NCI-H146 treated with DMSO at 0.1 percent for 48 hours (cell line): ENCODE results near the gene PA2G4.
"Not testable (repeated sequence)": the region's sequence is repeated elsewhere in the genome, so short reads cannot be mapped to it uniquely, and the experiment has no call there.

Source experiments
- DNase-seq: peaks from one replicate; lab custom pipeline; 2025; ENCODE audit not compliant: unreplicated experiment; lab: John Stamatoyannopoulos, UW

PA2G4 gene

GRCh38 chr12:56099787-56100186 is 4.6 kb upstream of the PA2G4 start:
- no peak for DNase-seq

GRCh38 chr12:56101045-56101444 is 3.3 kb upstream of the PA2G4 start:
- DNase-seq: no peak

- no peak for DNase-seq
Observed at GRCh38 chr12:56102683-56103065, 1.7 kb upstream of the PA2G4 start.

- DNase-seq: no peak
Observed at GRCh38 chr12:56103066-56103711, 1.2 kb upstream of the PA2G4 start.

DNA sequence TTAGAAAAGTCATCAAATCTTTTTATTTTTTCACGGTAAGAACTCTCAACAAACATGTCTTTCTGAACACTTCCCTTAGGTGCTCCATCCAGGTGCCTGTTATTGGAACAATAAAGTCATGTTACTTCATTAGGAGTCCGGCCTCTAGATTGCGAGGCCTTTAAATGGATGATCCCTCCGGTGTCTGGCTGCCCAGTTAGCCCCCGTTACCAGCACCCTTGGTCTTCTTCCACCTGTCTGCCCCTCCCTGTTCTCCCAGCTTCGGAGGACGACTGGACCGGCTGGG is 593 bp upstream of the PA2G4 start:
- DNase-seq: no peak

GRCh38 chr12:56104815-56105608 is 653 bp downstream of the PA2G4 start:
- DNase-seq: no peak

DNA sequence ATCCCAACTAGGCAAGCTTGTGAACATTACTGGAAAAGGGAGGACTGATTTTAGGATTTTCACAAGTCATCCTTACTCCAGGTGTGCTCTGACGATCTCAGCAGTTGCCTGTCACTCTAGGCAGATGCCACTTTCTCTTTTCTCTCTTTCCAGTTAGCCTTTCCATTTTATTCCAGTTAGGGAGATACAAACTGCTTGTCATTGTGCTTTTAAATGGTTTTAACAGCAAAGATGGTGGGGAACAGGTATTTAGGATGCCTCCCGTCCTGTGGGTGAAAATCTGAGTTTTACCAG is 1.2 kb downstream of the PA2G4 start:
- no peak for DNase-seq

GRCh38 chr12:56107242-56107641 is 2.9 kb downstream of the PA2G4 start:
- DNase-seq: no peak

DNA sequence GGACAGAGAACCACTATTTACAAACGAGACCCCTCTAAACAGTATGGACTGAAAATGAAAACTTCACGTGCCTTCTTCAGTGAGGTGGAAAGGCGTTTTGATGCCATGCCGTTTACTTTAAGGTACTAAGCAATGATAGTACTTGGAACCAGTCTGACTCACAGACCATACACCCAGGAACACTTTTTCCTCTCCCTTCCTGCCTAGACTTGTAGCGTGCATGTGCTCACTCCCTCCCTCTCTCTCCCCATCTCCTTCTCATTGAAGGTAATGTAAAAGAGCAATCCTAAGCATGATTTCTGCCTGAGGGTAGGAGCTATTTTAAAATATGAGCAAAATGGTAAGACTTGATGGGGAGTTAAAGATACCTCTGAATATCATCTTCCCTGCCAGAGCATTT is 6.2 kb downstream of the PA2G4 start:
- DNase-seq: no peak

DNA sequence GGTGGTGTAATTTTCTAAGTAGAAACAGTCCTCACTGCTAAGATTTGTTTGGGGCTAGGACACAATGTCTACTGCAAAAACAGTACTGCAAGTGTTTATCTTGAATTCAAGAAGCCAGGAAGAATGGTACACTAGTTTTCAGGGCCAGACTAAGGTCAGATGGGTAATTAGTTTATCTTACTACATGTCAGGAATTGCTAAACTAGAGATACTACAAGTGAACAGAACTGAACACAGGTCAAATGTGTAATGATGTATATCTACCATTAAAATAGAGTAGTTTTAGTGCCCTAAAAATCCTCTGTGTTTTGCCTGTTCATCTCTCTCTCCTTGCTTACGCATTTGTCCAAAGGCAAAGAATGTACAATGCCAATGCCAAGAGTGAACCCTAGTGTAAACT is 9.7 kb downstream of the PA2G4 start:
- no peak for DNase-seq

GRCh38 chr12:56115329-56115728 is 11.0 kb downstream of the PA2G4 start:
- no peak for DNase-seq

- DNase-seq: peak; percentile 96
Observed at GRCh38 chr12:56116267-56117081, 12.1 kb downstream of the PA2G4 start, which contains the start of gene RPL41. RPL41 (plus strand) TSS chr12:56116633.

DNA sequence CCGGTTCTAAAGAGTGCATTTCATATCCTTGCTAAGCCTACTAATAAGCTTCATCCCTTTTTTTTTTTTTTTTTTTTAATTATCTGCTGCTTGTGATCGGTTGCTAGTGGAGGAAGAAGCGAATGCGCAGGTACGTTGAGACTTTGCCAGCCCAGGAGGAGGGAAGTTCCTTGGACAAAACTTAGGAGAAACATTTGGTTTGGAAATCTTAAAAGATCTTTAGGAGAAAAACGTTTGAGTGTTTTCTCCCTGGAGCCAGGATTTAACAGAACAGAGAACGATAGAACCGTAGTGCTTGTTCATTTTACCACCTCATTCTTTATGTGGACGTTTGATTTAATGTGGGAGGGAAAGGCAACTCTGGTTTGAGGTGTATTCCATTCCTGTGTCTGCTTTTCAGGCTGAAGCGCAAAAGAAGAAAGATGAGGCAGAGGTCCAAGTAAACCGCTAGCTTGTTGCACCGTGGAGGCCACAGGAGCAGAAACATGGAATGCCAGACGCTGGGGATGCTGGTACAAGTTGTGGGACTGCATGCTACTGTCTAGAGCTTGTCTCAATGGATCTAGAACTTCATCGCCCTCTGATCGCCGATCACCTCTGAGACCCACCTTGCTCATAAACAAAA is 12.8 kb downstream of the PA2G4 start:
- DNase-seq: not testable (repeated sequence)

- peak; percentile 99 for DNase-seq
Observed at GRCh38 chr12:56117778-56118687, 13.7 kb downstream of the PA2G4 start, which contains the start of gene ZC3H10. ZC3H10 (plus strand) TSS chr12:56118266; CDS start chr12:56120563, 2,297 bp downstream.

- DNase-seq: no peak
Observed at GRCh38 chr12:56118688-56119357, 14.5 kb downstream of the PA2G4 start.

GRCh38 chr12:56119361-56119796 is 15.0 kb downstream of the PA2G4 start:
- peak; percentile 86 for DNase-seq

DNA sequence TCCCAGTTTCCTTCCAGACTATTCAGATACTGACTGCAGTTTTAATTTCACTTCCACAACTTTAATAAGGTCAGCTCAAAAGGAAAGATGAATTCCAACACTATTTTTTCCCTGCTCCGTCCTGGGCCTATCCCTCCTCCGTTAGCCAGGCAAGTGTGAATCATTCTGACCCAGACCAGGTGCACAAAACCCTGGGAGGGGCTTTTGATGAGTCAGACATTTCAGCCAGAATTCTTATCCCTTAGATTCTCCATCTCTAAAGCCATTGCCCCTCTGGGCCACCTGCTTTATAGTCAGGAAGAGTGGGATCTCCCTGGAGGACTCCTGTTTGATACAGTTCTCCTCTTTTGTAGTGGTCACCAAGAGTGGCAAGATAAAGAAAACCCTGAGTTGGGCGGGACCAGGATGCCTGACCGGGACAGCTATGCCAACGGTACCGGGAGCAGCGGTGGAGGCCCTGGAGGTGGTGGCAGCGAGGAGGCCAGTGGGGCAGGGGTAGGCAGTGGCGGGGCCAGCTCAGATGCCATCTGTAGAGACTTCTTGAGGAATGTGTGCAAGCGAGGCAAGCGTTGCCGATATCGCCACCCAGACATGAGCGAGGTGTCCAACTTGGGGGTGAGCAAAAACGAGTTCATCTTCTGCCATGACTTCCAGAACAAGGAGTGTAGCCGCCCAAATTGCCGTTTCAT is 15.9 kb downstream of the PA2G4 start:
- no peak for DNase-seq

GRCh38 chr12:56121204-56121870 is 17.0 kb downstream of the PA2G4 start:
- no peak for DNase-seq

GRCh38 chr12:56122637-56123036 is 18.3 kb downstream of the PA2G4 start:
- DNase-seq: peak; percentile 61
